CD8-positive, alpha-beta memory T cell (primary cell): Measurements from ENCODE around the gene SYT4. TPM values are rescaled to one million over a fixed set of nuclear protein-coding genes. Genes with fewer than 3 reads are reported as not detected.

ENCODE experiments used
- CTCF ChIA-PET: fragments of 350-600 bp; sonication (Branson Sonifier 250); formaldehyde crosslinking; loops from one replicate; lab custom pipeline; 2021; ENCODE audit warnings: antibody characterized with exemption; lab: Charles Lee
- POLR2A ChIA-PET: fragments of 350-600 bp; sonication (Branson Sonifier 250); formaldehyde crosslinking; loops from one replicate; lab custom pipeline; 2021; ENCODE audit warnings: antibody characterized with exemption; lab: Charles Lee
- DNase-seq, 5 donors: peaks; one replicate each; pipeline versions ENCODE4 v3.0.0 to v3.0.0-alpha.2; 2020 to 2022; ENCODE audit warnings: mixed read lengths in 1 of 5
- H3K27ac ChIP-seq: one replicate; pipeline ENCODE4 v1.7.0; 2013; ENCODE audit warnings: low read depth, mild to moderate bottlenecking, low read length, moderate library complexity
- H3K27me3 ChIP-seq: 2 replicates; pipeline ENCODE4 v1.7.0; 2013; ENCODE audit warnings: low read length, mild to moderate bottlenecking; ENCODE audit not compliant: insufficient read depth, poor library complexity, severe bottlenecking
- H3K36me3 ChIP-seq: 2 replicates; pipeline ENCODE4 v1.7.0; 2013; ENCODE audit warnings: mild to moderate bottlenecking, low read length, moderate library complexity; ENCODE audit not compliant: insufficient read depth
- H3K4me1 ChIP-seq: 2 replicates; pipeline ENCODE4 v1.7.0; 2013; ENCODE audit warnings: mild to moderate bottlenecking, low read length, moderate library complexity; ENCODE audit not compliant: insufficient read depth
- H3K4me3 ChIP-seq: 2 replicates; pipeline ENCODE4 v1.7.0; 2013; ENCODE audit warnings: mild to moderate bottlenecking, low read length
- H3K9me3 ChIP-seq: 2 replicates; pipeline ENCODE4 v1.7.0; 2013; ENCODE audit warnings: mild to moderate bottlenecking, low read length
- H3K27ac Mint-ChIP-seq, 8 donors: one replicate each; pipeline ENCODE4 v1.8.0; 2020 to 2021; ENCODE audit warnings: mixed read lengths in 8 of 8, mild to moderate bottlenecking in 6 of 8, inconsistent platforms in 3 of 8, moderate library complexity in 3 of 8
- H3K27me3 Mint-ChIP-seq, 2 donors: one replicate each; pipeline ENCODE4 v1.8.0; 2020 to 2021; ENCODE audit warnings: mixed read lengths in 2 of 2, mild to moderate bottlenecking in 1 of 2, moderate library complexity in 1 of 2
- H3K36me3 Mint-ChIP-seq, 3 donors: one replicate each; pipeline ENCODE4 v1.8.0; 2020 to 2021; ENCODE audit warnings: mixed read lengths in 3 of 3, inconsistent platforms in 1 of 3, mild to moderate bottlenecking in 1 of 3
- H3K4me1 Mint-ChIP-seq, 3 donors: one replicate each; pipeline ENCODE4 v1.8.0; 2020 to 2021; ENCODE audit warnings: mixed read lengths in 3 of 3, inconsistent platforms in 1 of 3, mild to moderate bottlenecking in 1 of 3
- H3K4me3 Mint-ChIP-seq, 7 donors: one replicate each; pipeline ENCODE4 v1.8.0; 2020 to 2021; ENCODE audit warnings: mixed read lengths in 7 of 7, mild to moderate bottlenecking in 6 of 7, moderate library complexity in 4 of 7, inconsistent platforms in 2 of 7
- H3K9me3 Mint-ChIP-seq, 5 donors: one replicate each; pipeline ENCODE4 v1.8.0; 2020 to 2022; ENCODE audit warnings: mixed read lengths in 5 of 5, mild to moderate bottlenecking in 3 of 5, moderate library complexity in 2 of 5, inconsistent platforms in 1 of 5
- polyA plus RNA-seq: library from polyadenylated mRNA; unstranded; fragments of 300-500 nt; fragmentation: Illumina TruSeq; gene quantifications from one replicate; pipeline ENCODE4 v1.2.3, GENCODE V29; 2021
- total RNA-seq, 2 experiments: library from RNA; stranded (reverse); gene quantifications; one replicate each; pipeline ENCODE4 v1.2.3, GENCODE V29; 2021

Gene SYT4
- total and polyA plus RNA-seq, 3 experiments from 2014 or later: not detected

- no peaks in the 10 kb centered on the region for H3K4me1 Mint-ChIP-seq
- Histone ChIP-seq H3K27me3 (no peaks in the 10 kb centered on the region), H3K36me3 (no peaks in the 10 kb centered on the region), H3K27ac (no peak overlapping the region), H3K4me1 (no peaks in the 10 kb centered on the region), H3K4me3 (no peak overlapping the region), H3K9me3 (no peaks in the 10 kb centered on the region)
- H3K9me3 Mint-ChIP-seq: peaks cover 0 to 2% (median 0%) of the 10 kb centered on the region in 5 donors
- H3K36me3 Mint-ChIP-seq: peaks cover 0 to 1% (median 0%) of the 10 kb centered on the region in 3 donors
- no peak overlapping the region for H3K4me3 Mint-ChIP-seq
- POLR2A ChIA-PET: no interaction called here
- CTCF ChIA-PET: no interaction called here
- DNase-seq: no peak
- H3K27me3 Mint-ChIP-seq: no peaks in the 10 kb centered on the region
- H3K27ac Mint-ChIP-seq: no peak overlapping the region
Observed at GRCh38 chr18:43279015-43279744, 1.9 kb upstream of the SYT4 start.

- ChIA-PET CTCF (no interaction called here), POLR2A (no interaction called here)
- Histone ChIP-seq H3K36me3 (no peaks in the 10 kb centered on the region), H3K4me1 (no peaks in the 10 kb centered on the region), H3K4me3 (no peak overlapping the region), H3K9me3 (no peaks in the 10 kb centered on the region), H3K27me3 (no peaks in the 10 kb centered on the region), H3K27ac (no peak overlapping the region)
- no peaks in the 10 kb centered on the region for H3K27me3 Mint-ChIP-seq
- no peak overlapping the region for H3K4me3 Mint-ChIP-seq
- H3K36me3 Mint-ChIP-seq: peaks cover 0 to 1% (median 0%) of the 10 kb centered on the region in 3 donors
- no peaks in the 10 kb centered on the region for H3K4me1 Mint-ChIP-seq
- H3K9me3 Mint-ChIP-seq: peaks cover 0 to 2% (median 0%) of the 10 kb centered on the region in 5 donors
- DNase-seq: no peak
- H3K27ac Mint-ChIP-seq: no peak overlapping the region
Observed at GRCh38 chr18:43278355-43278754, 1.1 kb upstream of the SYT4 start.

GRCh38 chr18:43276491-43276890, 799 bp downstream of the SYT4 start:
- ChIA-PET CTCF (no interaction called here), POLR2A (no interaction called here)
- no peak for DNase-seq
- no peak overlapping the region for H3K4me3 Mint-ChIP-seq
- no peaks in the 10 kb centered on the region for H3K36me3 ChIP-seq
- no peak overlapping the region for H3K4me3 ChIP-seq
- no peaks in the 10 kb centered on the region for H3K27me3 Mint-ChIP-seq
- no peaks in the 10 kb centered on the region for H3K4me1 ChIP-seq
- H3K27me3 ChIP-seq: no peaks in the 10 kb centered on the region
- no peak overlapping the region for H3K27ac Mint-ChIP-seq
- H3K9me3 Mint-ChIP-seq: no peaks in the 10 kb centered on the region
- H3K36me3 Mint-ChIP-seq: peaks cover 0 to 1% (median 0%) of the 10 kb centered on the region in 3 donors
- no peak overlapping the region for H3K27ac ChIP-seq
- H3K4me1 Mint-ChIP-seq: no peaks in the 10 kb centered on the region
- no peaks in the 10 kb centered on the region for H3K9me3 ChIP-seq

- Mint-ChIP-seq H3K4me3 (no peak overlapping the region), H3K27ac (no peak overlapping the region), H3K36me3 (peaks cover 0 to 1% (median 0%) of the 10 kb centered on the region in 3 donors), H3K27me3 (no peaks in the 10 kb centered on the region), H3K4me1 (no peaks in the 10 kb centered on the region), H3K9me3 (peaks cover 0 to 1% (median 0%) of the 10 kb centered on the region in 5 donors)
- DNase-seq: no peak
- POLR2A ChIA-PET: no interaction called here
- CTCF ChIA-PET: no interaction called here
- Histone ChIP-seq H3K9me3 (no peaks in the 10 kb centered on the region), H3K4me3 (no peak overlapping the region), H3K36me3 (no peaks in the 10 kb centered on the region), H3K4me1 (no peaks in the 10 kb centered on the region), H3K27ac (no peak overlapping the region), H3K27me3 (no peaks in the 10 kb centered on the region)
Observed at GRCh38 chr18:43275546-43275945, 1.7 kb downstream of the SYT4 start.

- peaks cover 0 to 3% (median 0%) of the 10 kb centered on the region in 5 donors for H3K9me3 Mint-ChIP-seq
- POLR2A ChIA-PET: no interaction called here
- H3K27me3 ChIP-seq: no peaks in the 10 kb centered on the region
- CTCF ChIA-PET: no interaction called here
- no peak overlapping the region for H3K4me3 ChIP-seq
- H3K36me3 ChIP-seq: no peaks in the 10 kb centered on the region
- peaks cover 0 to 1% (median 0%) of the 10 kb centered on the region in 3 donors for H3K36me3 Mint-ChIP-seq
- H3K9me3 ChIP-seq: no peaks in the 10 kb centered on the region
- no peaks in the 10 kb centered on the region for H3K4me1 Mint-ChIP-seq
- no peak overlapping the region for H3K27ac ChIP-seq
- DNase-seq: no peak
- no peak overlapping the region for H3K4me3 Mint-ChIP-seq
- no peaks in the 10 kb centered on the region for H3K4me1 ChIP-seq
- H3K27ac Mint-ChIP-seq: no peak overlapping the region
- H3K27me3 Mint-ChIP-seq: no peaks in the 10 kb centered on the region
Observed at GRCh38 chr18:43274526-43274925, 2.8 kb downstream of the SYT4 start.

GRCh38 chr18:43271593-43272432, 5.5 kb downstream of the SYT4 start:
- H3K4me1 ChIP-seq: no peaks in the 10 kb centered on the region
- no peaks in the 10 kb centered on the region for H3K36me3 ChIP-seq
- H3K4me1 Mint-ChIP-seq: no peaks in the 10 kb centered on the region
- no peaks in the 10 kb centered on the region for H3K27me3 ChIP-seq
- no peaks in the 10 kb centered on the region for H3K9me3 ChIP-seq
- no peak overlapping the region for H3K4me3 ChIP-seq
- H3K27ac ChIP-seq: no peak overlapping the region
- no peak overlapping the region for H3K4me3 Mint-ChIP-seq
- DNase-seq: peak in 1 of 5 donors; percentile 3
- H3K9me3 Mint-ChIP-seq: peaks cover 0 to 3% (median 0%) of the 10 kb centered on the region in 5 donors
- ChIA-PET CTCF (interaction anchor here (3.4 kb wide), 1 partner anchor 1157 kb away, joined by 20 read pairs; no protein-coding TSS in a partner anchor), POLR2A (no interaction called here)
- H3K36me3 Mint-ChIP-seq: peaks cover 0 to 1% (median 0%) of the 10 kb centered on the region in 3 donors
- no peaks in the 10 kb centered on the region for H3K27me3 Mint-ChIP-seq
- no peak overlapping the region for H3K27ac Mint-ChIP-seq

GRCh38 chr18:43267818-43268217, 9.5 kb downstream of the SYT4 start:
- Histone ChIP-seq H3K9me3 (no peaks in the 10 kb centered on the region), H3K4me3 (no peak overlapping the region), H3K27ac (no peak overlapping the region), H3K36me3 (no peaks in the 10 kb centered on the region), H3K27me3 (no peaks in the 10 kb centered on the region), H3K4me1 (no peaks in the 10 kb centered on the region)
- ChIA-PET POLR2A (no interaction called here), CTCF (no interaction called here)
- Mint-ChIP-seq H3K36me3 (no peaks in the 10 kb centered on the region), H3K9me3 (peaks cover 0 to 5% (median 3%) of the 10 kb centered on the region in 5 donors), H3K4me3 (no peak overlapping the region), H3K27me3 (no peaks in the 10 kb centered on the region), H3K27ac (no peak overlapping the region), H3K4me1 (no peaks in the 10 kb centered on the region)
- DNase-seq: no peak

GRCh38 chr18:43265465-43265864, 11.8 kb downstream of the SYT4 start:
- Histone ChIP-seq H3K27ac (no peak overlapping the region), H3K9me3 (no peaks in the 10 kb centered on the region), H3K27me3 (no peaks in the 10 kb centered on the region), H3K36me3 (no peaks in the 10 kb centered on the region), H3K4me3 (no peak overlapping the region), H3K4me1 (no peaks in the 10 kb centered on the region)
- Mint-ChIP-seq H3K27ac (no peak overlapping the region), H3K36me3 (no peaks in the 10 kb centered on the region), H3K9me3 (peaks cover 0 to 12% (median 8%) of the 10 kb centered on the region in 5 donors), H3K4me1 (no peaks in the 10 kb centered on the region), H3K27me3 (no peaks in the 10 kb centered on the region), H3K4me3 (no peak overlapping the region)
- ChIA-PET CTCF (no interaction called here), POLR2A (no interaction called here)
- DNase-seq: no peak
